Measurements from ENCODE around the gene COL13A1.

Gene COL13A1
- 0 to 1.5 (median 0) reads per million in 3 donors for total RNA-seq

DNA sequence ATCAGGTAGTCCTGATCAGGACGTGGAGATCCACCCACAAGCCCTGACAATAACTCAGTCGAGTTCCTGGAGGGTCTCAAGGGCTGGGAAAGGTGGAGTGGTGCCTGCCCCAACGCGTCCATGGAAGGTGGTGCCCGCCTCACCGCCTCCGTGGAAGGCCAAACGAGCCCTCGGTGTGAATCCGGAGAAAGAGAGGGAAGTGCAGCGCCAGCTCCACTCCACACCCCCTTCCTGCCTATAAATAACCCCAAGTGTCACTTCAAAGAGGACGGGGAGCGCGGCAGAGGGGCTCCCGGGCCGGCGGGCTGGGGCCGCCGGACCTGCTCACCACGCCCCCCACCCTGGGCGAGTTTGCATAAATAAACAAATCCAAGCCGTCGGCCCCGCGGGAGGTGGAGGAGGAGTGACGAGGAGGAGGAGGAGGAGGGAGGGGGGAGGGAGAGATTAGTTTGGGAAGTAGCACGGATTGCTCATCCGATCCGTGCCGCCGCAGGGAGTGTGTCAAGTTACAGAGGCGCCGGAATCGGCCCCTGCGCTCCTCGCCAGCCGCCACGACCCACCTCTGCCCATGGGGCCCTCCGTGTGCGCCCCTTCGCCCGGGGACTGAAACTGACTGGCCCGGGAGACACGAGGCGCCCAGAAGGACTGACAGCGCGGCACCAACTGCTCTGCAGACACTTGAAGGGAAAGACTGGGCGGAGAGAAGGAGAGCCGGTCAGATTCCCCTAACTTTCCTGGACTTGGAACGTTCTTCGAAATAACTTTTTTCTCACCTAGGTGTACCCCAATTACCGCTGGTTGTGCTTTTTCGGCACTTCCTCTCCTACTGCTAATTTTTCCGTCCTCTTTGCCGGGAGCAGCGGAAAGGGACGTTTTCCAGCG lies at the start of gene COL13A1:
COL13A1 (plus strand) TSS at position 473 of the 882 bp plus-strand sequence. CDS start 518 bp downstream, outside the sequence.
- H3K4me3 ChIP-seq (ENCODE audit: insufficient read depth, low read depth, low read length, poor library complexity, severe bottlenecking): peak within 1 kb of the TSS; percentile 17
- no peak for DNase-seq
- H3K36me3 ChIP-seq (ENCODE audit: control insufficient read depth, insufficient read depth, low read length): no peaks in the 10 kb centered on the region
- H3K27me3 ChIP-seq (replicated peaks; ENCODE audit: control insufficient read depth, insufficient read depth, low read length, poor library complexity, severe bottlenecking): peaks cover 30% of the 10 kb centered on the region
- no peaks in the 10 kb centered on the region for H3K9me3 ChIP-seq (ENCODE audit: control insufficient read depth, low read length)
- H3K4me1 ChIP-seq (ENCODE audit: control insufficient read depth, insufficient read depth, low read length, poor library complexity, severe bottlenecking): peaks cover 8% of the 10 kb centered on the region
- H3K27ac ChIP-seq (ENCODE audit: insufficient read depth, low read length, poor library complexity, severe bottlenecking): no peak within 1 kb of the TSS

DNA sequence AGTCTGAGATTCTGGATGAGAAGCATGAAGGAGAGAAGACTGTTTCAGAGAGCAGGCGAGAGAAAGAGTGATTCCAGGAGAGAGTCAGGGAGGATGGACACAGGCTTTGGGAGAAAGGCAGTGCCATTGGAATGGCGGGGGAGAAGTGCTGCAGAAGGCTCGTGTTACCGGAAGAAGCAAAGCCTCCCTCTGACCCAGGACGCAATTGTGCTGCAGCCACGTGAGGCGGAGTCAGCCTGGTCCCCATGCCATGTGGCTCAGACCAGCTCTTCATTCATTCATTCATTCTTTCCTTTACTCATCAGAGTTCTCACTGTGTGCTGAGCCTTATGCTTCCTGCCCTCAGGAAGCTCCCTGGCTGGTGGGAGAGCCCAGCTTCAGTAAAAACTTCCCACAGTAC lies 49.2 kb upstream of the COL13A1 start:
- H3K4me1 ChIP-seq (ENCODE audit: control insufficient read depth, insufficient read depth, low read length, poor library complexity, severe bottlenecking): no peaks in the 10 kb centered on the region
- no peak overlapping the region for H3K27ac ChIP-seq (ENCODE audit: insufficient read depth, low read length, poor library complexity, severe bottlenecking)
- H3K9me3 ChIP-seq (ENCODE audit: control insufficient read depth, low read length): no peaks in the 10 kb centered on the region
- no peak for DNase-seq
- H3K4me3 ChIP-seq (ENCODE audit: insufficient read depth, low read depth, low read length, poor library complexity, severe bottlenecking): no peak overlapping the region
- H3K36me3 ChIP-seq (ENCODE audit: control insufficient read depth, insufficient read depth, low read length): no peaks in the 10 kb centered on the region
- no peaks in the 10 kb centered on the region for H3K27me3 ChIP-seq (replicated peaks; ENCODE audit: control insufficient read depth, insufficient read depth, low read length, poor library complexity, severe bottlenecking)

DNA sequence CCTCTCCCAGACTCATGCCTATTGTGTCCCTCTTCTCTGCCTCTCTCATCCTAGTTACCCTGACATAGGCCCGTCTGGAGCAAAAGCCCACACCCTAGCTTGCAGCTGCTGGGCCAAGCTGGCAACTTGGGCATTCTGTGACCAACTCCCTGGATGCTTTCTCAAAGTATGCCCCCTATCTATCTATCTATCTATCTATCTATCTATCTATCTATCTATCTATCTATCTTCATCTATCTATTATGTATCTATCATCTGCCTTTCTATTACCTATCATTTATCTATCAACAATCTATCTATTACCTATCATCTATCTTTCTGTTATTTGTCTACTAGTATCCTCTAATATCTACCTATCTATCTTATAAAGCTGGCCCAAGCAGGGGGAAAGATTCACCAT lies 45.4 kb upstream of the COL13A1 start:
- Histone ChIP-seq H3K27me3 (replicated peaks; ENCODE audit: control insufficient read depth, insufficient read depth, low read length, poor library complexity, severe bottlenecking) (no peaks in the 10 kb centered on the region), H3K4me3 (ENCODE audit: insufficient read depth, low read depth, low read length, poor library complexity, severe bottlenecking) (no peak overlapping the region), H3K27ac (ENCODE audit: insufficient read depth, low read length, poor library complexity, severe bottlenecking) (no peak overlapping the region), H3K36me3 (ENCODE audit: control insufficient read depth, insufficient read depth, low read length) (no peaks in the 10 kb centered on the region), H3K9me3 (ENCODE audit: control insufficient read depth, low read length) (no peaks in the 10 kb centered on the region), H3K4me1 (ENCODE audit: control insufficient read depth, insufficient read depth, low read length, poor library complexity, severe bottlenecking) (no peaks in the 10 kb centered on the region)
- DNase-seq: no peak

DNA sequence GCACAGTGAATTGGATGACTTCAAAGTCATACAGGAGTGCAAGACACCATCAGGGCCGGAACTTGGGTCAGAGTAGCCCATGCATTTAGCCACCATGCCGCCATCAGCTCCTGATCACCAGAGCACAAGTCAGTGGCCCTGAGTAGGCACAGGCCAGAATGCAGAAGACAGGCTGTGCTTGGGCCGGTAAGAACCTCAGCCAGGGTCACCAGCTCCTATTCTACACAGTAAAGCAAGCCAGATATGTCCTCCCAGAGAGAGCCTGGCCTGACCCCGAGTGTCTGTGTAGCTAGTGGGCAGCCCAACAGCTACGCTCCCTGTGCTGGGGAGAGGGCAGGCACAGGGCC lies 44.5 kb upstream of the COL13A1 start:
- H3K4me3 ChIP-seq (ENCODE audit: insufficient read depth, low read depth, low read length, poor library complexity, severe bottlenecking): no peak overlapping the region
- DNase-seq: no peak
- no peaks in the 10 kb centered on the region for H3K27me3 ChIP-seq (replicated peaks; ENCODE audit: control insufficient read depth, insufficient read depth, low read length, poor library complexity, severe bottlenecking)
- no peaks in the 10 kb centered on the region for H3K4me1 ChIP-seq (ENCODE audit: control insufficient read depth, insufficient read depth, low read length, poor library complexity, severe bottlenecking)
- no peak overlapping the region for H3K27ac ChIP-seq (ENCODE audit: insufficient read depth, low read length, poor library complexity, severe bottlenecking)
- H3K9me3 ChIP-seq (ENCODE audit: control insufficient read depth, low read length): no peaks in the 10 kb centered on the region
- no peaks in the 10 kb centered on the region for H3K36me3 ChIP-seq (ENCODE audit: control insufficient read depth, insufficient read depth, low read length)

DNA sequence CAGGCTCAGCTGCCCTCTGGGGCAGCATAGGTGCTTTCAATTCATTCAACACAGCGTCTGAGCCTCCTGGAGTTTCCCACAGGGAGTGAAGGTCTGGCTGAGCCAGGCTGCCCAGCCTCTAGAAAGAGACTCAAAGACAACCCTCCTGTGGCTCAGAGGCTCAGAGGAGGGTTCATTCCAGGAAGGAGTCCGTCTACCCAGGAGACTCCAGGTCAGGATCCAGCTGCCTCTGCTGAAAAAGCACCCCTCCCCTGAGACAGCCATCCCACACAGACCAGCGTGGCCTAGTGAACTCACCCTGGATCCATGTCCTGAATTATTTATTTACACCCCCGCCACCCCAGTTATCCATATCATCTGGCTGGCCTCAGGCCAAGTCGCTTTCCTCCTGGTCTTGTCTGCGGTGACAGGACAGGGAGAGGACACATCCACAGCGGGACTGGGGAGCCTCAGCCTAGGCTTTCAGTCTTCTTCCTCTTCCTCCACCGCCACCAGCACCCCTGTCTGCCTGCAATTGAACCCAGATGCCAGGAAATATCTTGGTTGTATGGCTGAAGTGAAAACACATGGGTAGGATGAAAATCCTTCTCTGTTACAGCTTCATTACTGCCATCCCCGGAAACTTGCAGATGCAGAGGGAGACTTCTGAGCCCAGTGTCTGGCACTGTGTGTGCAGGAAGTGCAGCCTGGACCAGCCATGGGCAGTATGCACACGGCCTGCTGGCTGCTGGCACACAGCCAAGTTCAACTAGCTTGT lies 44.0 kb upstream of the COL13A1 start:
- no peaks in the 10 kb centered on the region for H3K27me3 ChIP-seq (replicated peaks; ENCODE audit: control insufficient read depth, insufficient read depth, low read length, poor library complexity, severe bottlenecking)
- no peak for DNase-seq
- no peaks in the 10 kb centered on the region for H3K9me3 ChIP-seq (ENCODE audit: control insufficient read depth, low read length)
- no peak overlapping the region for H3K4me3 ChIP-seq (ENCODE audit: insufficient read depth, low read depth, low read length, poor library complexity, severe bottlenecking)
- H3K36me3 ChIP-seq (ENCODE audit: control insufficient read depth, insufficient read depth, low read length): no peaks in the 10 kb centered on the region
- no peaks in the 10 kb centered on the region for H3K4me1 ChIP-seq (ENCODE audit: control insufficient read depth, insufficient read depth, low read length, poor library complexity, severe bottlenecking)
- no peak overlapping the region for H3K27ac ChIP-seq (ENCODE audit: insufficient read depth, low read length, poor library complexity, severe bottlenecking)

DNA sequence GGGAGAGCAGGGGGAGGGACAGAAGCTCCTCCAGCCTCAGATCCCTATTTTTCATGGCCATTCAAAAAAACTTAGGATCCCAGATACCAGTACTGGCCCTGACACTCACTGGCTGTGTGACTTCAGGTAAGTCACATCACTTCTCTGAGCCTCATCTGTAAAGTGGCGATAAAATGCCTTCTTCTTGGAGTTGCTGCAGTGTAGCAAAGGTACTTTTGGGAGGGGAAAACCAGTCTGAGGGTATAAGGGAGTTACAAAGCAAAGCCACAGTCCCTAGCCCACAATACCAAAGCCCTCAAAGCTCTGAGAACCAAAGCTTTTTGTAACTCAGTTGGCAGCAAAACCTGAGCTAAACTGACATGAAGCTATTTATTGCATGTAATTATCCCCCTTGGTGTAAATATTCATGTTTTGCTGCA lies 43.4 kb upstream of the COL13A1 start:
- H3K36me3 ChIP-seq (ENCODE audit: control insufficient read depth, insufficient read depth, low read length): no peaks in the 10 kb centered on the region
- no peaks in the 10 kb centered on the region for H3K4me1 ChIP-seq (ENCODE audit: control insufficient read depth, insufficient read depth, low read length, poor library complexity, severe bottlenecking)
- H3K9me3 ChIP-seq (ENCODE audit: control insufficient read depth, low read length): no peaks in the 10 kb centered on the region
- no peak for DNase-seq
- H3K27me3 ChIP-seq (replicated peaks; ENCODE audit: control insufficient read depth, insufficient read depth, low read length, poor library complexity, severe bottlenecking): no peaks in the 10 kb centered on the region
- no peak overlapping the region for H3K4me3 ChIP-seq (ENCODE audit: insufficient read depth, low read depth, low read length, poor library complexity, severe bottlenecking)
- no peak overlapping the region for H3K27ac ChIP-seq (ENCODE audit: insufficient read depth, low read length, poor library complexity, severe bottlenecking)

DNA sequence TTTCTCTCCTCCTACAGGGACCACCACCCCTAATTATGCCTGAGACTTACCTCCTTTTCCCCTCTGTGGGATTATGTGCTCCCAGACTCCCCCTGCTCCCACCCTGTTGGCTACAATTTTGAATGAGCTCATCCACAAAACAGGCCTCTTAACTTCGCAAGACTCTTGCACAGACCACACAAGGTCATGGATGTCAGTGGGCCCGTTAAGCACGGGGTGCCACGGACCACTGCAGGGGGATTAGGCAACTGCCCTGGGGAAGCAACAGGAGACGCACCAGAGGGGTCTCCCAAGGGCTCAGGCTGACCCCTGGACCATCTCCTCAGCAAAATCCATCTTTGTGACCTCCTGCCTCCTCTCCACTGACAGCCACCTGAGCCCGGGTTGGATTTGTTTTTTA lies 42.1 kb upstream of the COL13A1 start:
- H3K4me1 ChIP-seq (ENCODE audit: control insufficient read depth, insufficient read depth, low read length, poor library complexity, severe bottlenecking): no peaks in the 10 kb centered on the region
- no peaks in the 10 kb centered on the region for H3K36me3 ChIP-seq (ENCODE audit: control insufficient read depth, insufficient read depth, low read length)
- H3K27me3 ChIP-seq (replicated peaks; ENCODE audit: control insufficient read depth, insufficient read depth, low read length, poor library complexity, severe bottlenecking): no peaks in the 10 kb centered on the region
- H3K9me3 ChIP-seq (ENCODE audit: control insufficient read depth, low read length): no peaks in the 10 kb centered on the region
- H3K27ac ChIP-seq (ENCODE audit: insufficient read depth, low read length, poor library complexity, severe bottlenecking): no peak overlapping the region
- no peak for DNase-seq
- H3K4me3 ChIP-seq (ENCODE audit: insufficient read depth, low read depth, low read length, poor library complexity, severe bottlenecking): no peak overlapping the region

DNA sequence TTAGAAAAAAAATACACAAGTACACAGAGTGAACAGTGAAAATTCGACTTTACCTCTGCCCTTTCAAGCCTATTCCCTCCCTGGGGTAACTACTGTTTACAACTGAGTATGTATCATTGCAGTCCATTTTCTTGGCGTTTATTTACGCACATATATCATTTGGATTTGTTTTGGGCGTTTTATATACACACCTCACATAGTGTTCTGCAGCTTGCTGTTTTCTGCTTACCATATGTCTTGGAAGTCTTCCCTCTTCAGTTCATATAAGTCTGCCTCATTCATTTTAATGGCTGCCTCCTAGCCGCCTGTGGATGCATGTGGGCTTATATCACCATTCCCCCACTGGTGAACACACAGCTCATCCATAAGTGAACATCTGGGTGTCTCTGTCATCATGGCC lies 41.6 kb upstream of the COL13A1 start:
- Histone ChIP-seq H3K27ac (ENCODE audit: insufficient read depth, low read length, poor library complexity, severe bottlenecking) (no peak overlapping the region), H3K4me3 (ENCODE audit: insufficient read depth, low read depth, low read length, poor library complexity, severe bottlenecking) (no peak overlapping the region), H3K4me1 (ENCODE audit: control insufficient read depth, insufficient read depth, low read length, poor library complexity, severe bottlenecking) (no peaks in the 10 kb centered on the region), H3K36me3 (ENCODE audit: control insufficient read depth, insufficient read depth, low read length) (no peaks in the 10 kb centered on the region), H3K9me3 (ENCODE audit: control insufficient read depth, low read length) (no peaks in the 10 kb centered on the region), H3K27me3 (replicated peaks; ENCODE audit: control insufficient read depth, insufficient read depth, low read length, poor library complexity, severe bottlenecking) (no peaks in the 10 kb centered on the region)
- DNase-seq: no peak

DNA sequence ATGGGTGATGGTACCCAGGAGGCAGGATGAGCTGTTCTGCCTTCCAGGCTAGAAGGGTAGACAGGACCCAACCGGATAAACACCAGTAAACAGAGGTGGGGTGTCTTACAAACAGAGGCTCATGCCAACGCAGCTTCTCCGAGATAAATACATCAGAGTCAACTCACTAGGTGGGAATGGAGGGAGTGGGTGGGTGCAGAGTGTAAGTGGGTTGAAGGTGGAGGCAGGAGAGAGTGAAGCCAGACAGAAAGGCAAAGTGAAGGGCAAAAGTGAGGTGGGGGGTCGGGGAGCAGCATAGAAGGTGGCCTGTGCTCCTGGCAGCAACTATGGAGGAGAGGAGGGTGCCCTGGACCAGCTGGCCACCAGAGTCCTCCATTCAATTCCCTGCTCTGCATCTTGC lies 40.4 kb upstream of the COL13A1 start:
- Histone ChIP-seq H3K4me3 (ENCODE audit: insufficient read depth, low read depth, low read length, poor library complexity, severe bottlenecking) (no peak overlapping the region), H3K27ac (ENCODE audit: insufficient read depth, low read length, poor library complexity, severe bottlenecking) (no peak overlapping the region), H3K4me1 (ENCODE audit: control insufficient read depth, insufficient read depth, low read length, poor library complexity, severe bottlenecking) (no peaks in the 10 kb centered on the region), H3K9me3 (ENCODE audit: control insufficient read depth, low read length) (no peaks in the 10 kb centered on the region), H3K27me3 (replicated peaks; ENCODE audit: control insufficient read depth, insufficient read depth, low read length, poor library complexity, severe bottlenecking) (no peaks in the 10 kb centered on the region), H3K36me3 (ENCODE audit: control insufficient read depth, insufficient read depth, low read length) (no peaks in the 10 kb centered on the region)
- no peak for DNase-seq
